HepG2 (cell line): ENCODE measurements around the gene MCF2L. TPM values are rescaled to one million over a fixed set of nuclear protein-coding genes. Genes with fewer than 3 reads are reported as not detected.

Source experiments
- ATAC-seq: fragments of 200-7000 bp; cut with Tn5 transposase; 3 replicates; pipeline ENCODE4 v1.9.1; 2020; ENCODE audit warnings: mild to moderate bottlenecking, moderate library complexity
- BruUV-seq: library from RNA; stranded (reverse); fragments of 400-500 nt; replicated peaks from 2 replicates; lab custom pipeline; 2021; lab: Mats Ljungman, UMichigan
- CTCF ChIA-PET: fragments of 300-600 bp; formaldehyde crosslinking; extraction: SDS; loops from one replicate; lab custom pipeline; 2021; ENCODE audit warnings: low total read pairs, inconsistent platforms, low intra/inter-chr PET ratio; lab: Yijun Ruan, JAX
- POLR2A ChIA-PET: fragments of 350-600 bp; sonication (Branson Sonifier 250); formaldehyde crosslinking; loops from one replicate; lab custom pipeline; 2020; ENCODE audit warnings: antibody characterized with exemption, inconsistent platforms; lab: Yijun Ruan, JAX
- DNase-seq: peaks from one replicate; pipeline ENCODE4 v3.0.0-alpha.2; 2015; ENCODE audit warnings: low spot score
- FAIRE-seq: peaks from 3 replicates; lab custom pipeline; 2011; peaks lifted over from hg19 to GRCh38; lab: Jason Lieb, UNC
- H2AFZ ChIP-seq: one replicate; pipeline ENCODE4 v1.6.1; 2011; ENCODE audit warnings: low read length, inconsistent platforms
- H3K27ac ChIP-seq: fragments of 300-600 bp; 3 replicates; pipeline ENCODE4 v1.8.0; 2011; ENCODE audit warnings: mixed run types, mild to moderate bottlenecking, mixed read lengths, low read length, inconsistent platforms; ENCODE audit not compliant: insufficient read depth; ENCODE audit errors: extremely low read length
- H3K27me3 ChIP-seq, 2 experiments: fragments of 200-600 bp in 1 of 2; 2 replicates in 1 of 2; 3 replicates in 1 of 2; pipeline versions ENCODE4 v1.6.0 to v1.8.0; 2011; ENCODE audit warnings: low read length in 2 of 2, mild to moderate bottlenecking in 2 of 2, moderate library complexity in 2 of 2, inconsistent platforms in 1 of 2; ENCODE audit not compliant: insufficient read depth in 2 of 2, control insufficient read depth in 1 of 2
- H3K36me3 ChIP-seq, 2 experiments: fragments of 200-600 bp in 1 of 2; replicated peaks in 1 of 2; 2 replicates in 1 of 2; 3 replicates in 1 of 2; pipeline versions ENCODE4 v1.5.1 to v1.8.0; 2011; ENCODE audit warnings: low read length in 2 of 2, inconsistent platforms in 1 of 2; ENCODE audit not compliant: insufficient read depth in 2 of 2, control insufficient read depth in 1 of 2
- H3K4me1 ChIP-seq: 2 replicates; pipeline ENCODE4 v1.5.1; 2012; ENCODE audit warnings: low read length, inconsistent platforms; ENCODE audit not compliant: insufficient read depth
- H3K4me2 ChIP-seq: 2 replicates; pipeline ENCODE4 v1.6.0; 2011; ENCODE audit warnings: low read depth, low read length, inconsistent platforms
- H3K4me3 ChIP-seq, 3 experiments: fragments of 200-600 bp in 1 of 3; sonication (generic), shearing (Covaris generic) in 1 of 3; replicated peaks in 1 of 3; 2 replicates each; pipeline ENCODE4 v1.5.1; 2011 to 2016; ENCODE audit warnings: low read length in 3 of 3, inconsistent platforms in 2 of 3, low read depth in 2 of 3, mild to moderate bottlenecking in 2 of 3, control low read depth in 1 of 3, mixed read lengths in 1 of 3; ENCODE audit not compliant: insufficient read depth in 1 of 3
- H3K79me2 ChIP-seq: one replicate; pipeline ENCODE4 v1.6.1; 2011; ENCODE audit warnings: low read length, inconsistent platforms; ENCODE audit not compliant: insufficient read depth
- H3K9ac ChIP-seq: 2 replicates; pipeline ENCODE4 v1.6.0; 2011; ENCODE audit warnings: mild to moderate bottlenecking, low read depth, low read length, inconsistent platforms; ENCODE audit not compliant: insufficient read depth
- H3K9me3 ChIP-seq: 2 replicates; pipeline ENCODE4 v1.5.1; 2012; ENCODE audit warnings: mild to moderate bottlenecking, low read length
- H4K20me1 ChIP-seq: 2 replicates; pipeline ENCODE4 v1.6.0; 2011; ENCODE audit warnings: inconsistent platforms, mild to moderate bottlenecking, low read length, moderate library complexity; ENCODE audit not compliant: insufficient read depth
- KLF15 ChIP-seq: sonication (generic); formaldehyde crosslinking; IDR thresholded peaks from 2 replicates; pipeline ENCODE4 v1.8.1; 2023; ENCODE audit warnings: borderline replicate concordance, mild to moderate bottlenecking, inconsistent platforms, missing genetic modification reagents, mixed read lengths
- MBD4 ChIP-seq: IDR thresholded peaks from 2 replicates; pipeline ENCODE4 v1.6.1; 2012; ENCODE audit warnings: low read length, inconsistent platforms, borderline replicate concordance
- MIER2 ChIP-seq: IDR thresholded peaks from 2 replicates; pipeline ENCODE4 v1.6.1; 2016; ENCODE audit warnings: missing biosample characterization, missing genetic modification reagents
- NFATC3 ChIP-seq: sonication (generic); formaldehyde crosslinking; IDR thresholded peaks from 2 replicates; pipeline ENCODE4 v1.5.1; 2020; ENCODE audit warnings: mild to moderate bottlenecking, missing genetic modification reagents
- ONECUT2 ChIP-seq: sonication (generic); formaldehyde crosslinking; IDR thresholded peaks from 2 replicates; pipeline ENCODE4 v1.4.0; 2020; ENCODE audit warnings: missing genetic modification reagents
- ZNF296 ChIP-seq: sonication (generic); formaldehyde crosslinking; conservative IDR thresholded peaks from 2 replicates; pipeline ENCODE4 v1.5.0; 2020; ENCODE audit warnings: mild to moderate bottlenecking, missing genetic modification reagents
- ZNF335 ChIP-seq: sonication (generic); formaldehyde crosslinking; IDR thresholded peaks from 2 replicates; pipeline ENCODE4 v1.4.0; 2020; ENCODE audit warnings: missing genetic modification reagents
- ZNF343 ChIP-seq: sonication (generic); formaldehyde crosslinking; IDR thresholded peaks from 2 replicates; pipeline ENCODE4 v1.4.0; 2020; ENCODE audit warnings: mild to moderate bottlenecking, missing genetic modification reagents
- ZNF557 ChIP-seq: sonication (generic); formaldehyde crosslinking; IDR thresholded peaks from 2 replicates; pipeline ENCODE4 v1.4.0; 2020; ENCODE audit warnings: missing genetic modification reagents
- ZNF670 ChIP-seq: sonication (generic); formaldehyde crosslinking; IDR thresholded peaks from 2 replicates; pipeline ENCODE4 v1.8.0; 2022; ENCODE audit warnings: mild to moderate bottlenecking, missing genetic modification reagents, borderline replicate concordance
- WGBS: methylation state at CpG from one replicate; pipeline ENCODE4 v1.1.6; 2017; ENCODE audit warnings: low lambda C conversion rate; 5-methylcytosine and 5-hydroxymethylcytosine counted together
- in situ Hi-C: cut with HindIII; loops from 2 replicates; pipeline ENCODE4 v1.10.0; 2017; ENCODE audit warnings: low pct_unique_long_range_greater_than_20kb; ENCODE audit not compliant: extremely low pct_ligation_motif_present
- intact Hi-C: fragments of 100-400 bp; cut with micrococcal nuclease; formaldehyde crosslinking; loops from one replicate; pipeline ENCODE4 v1.10.0; 2022; ENCODE audit not compliant: unreplicated experiment
- polyA plus RNA-seq, 8 experiments: library from polyadenylated mRNA; depleted of rRNA in 3 of 8; stranded (reverse) in 7 of 8; unstranded in 1 of 8; fragments of >200 nt; fragmentation: Illumina TruSeq in 4 of 8; extraction: Trizol in 4 of 8; gene quantifications; 2 replicates each; pipeline versions ENCODE4 v1.2.1 to v1.2.3, GENCODE V29; 2011 to 2016; ENCODE audit warnings: low read depth in 4 of 8, missing spikeins in 1 of 8, mixed read lengths in 1 of 8; ENCODE audit not compliant: insufficient read depth in 1 of 8
- total RNA-seq, 5 experiments: library from RNA; depleted of rRNA; stranded (reverse); fragments of >200 nt; fragmentation: Illumina TruSeq; extraction: Trizol; gene quantifications; 2 replicates each; pipeline ENCODE4 v1.2.3, GENCODE V29; 2016; ENCODE audit warnings: low read depth in 1 of 5
- TF ChIP-seq, protein P1 (sequence below): sonication (generic); formaldehyde crosslinking; IDR thresholded peaks from 2 replicates; pipeline ENCODE4 v1.4.0; 2020; ENCODE audit warnings: mild to moderate bottlenecking, missing genetic modification reagents, borderline replicate concordance
- TF ChIP-seq, protein P2 (sequence below): sonication (generic); formaldehyde crosslinking; IDR thresholded peaks from 2 replicates; pipeline ENCODE4 v1.8.1; 2022; ENCODE audit warnings: mild to moderate bottlenecking, missing genetic modification reagents
- TF ChIP-seq, protein P3 (sequence below): sonication (generic); formaldehyde crosslinking; IDR thresholded peaks from 2 replicates; pipeline ENCODE4 v1.5.1; 2020; ENCODE audit warnings: missing genetic modification reagents, mild to moderate bottlenecking, borderline replicate concordance

MCF2L gene
- total and polyA plus RNA-seq, 2 of the 13 experiments (the other 11 are each of a cell fraction or from before 2014, with no cell fraction given) = 19.4 to 28.4 TPM

DNA sequence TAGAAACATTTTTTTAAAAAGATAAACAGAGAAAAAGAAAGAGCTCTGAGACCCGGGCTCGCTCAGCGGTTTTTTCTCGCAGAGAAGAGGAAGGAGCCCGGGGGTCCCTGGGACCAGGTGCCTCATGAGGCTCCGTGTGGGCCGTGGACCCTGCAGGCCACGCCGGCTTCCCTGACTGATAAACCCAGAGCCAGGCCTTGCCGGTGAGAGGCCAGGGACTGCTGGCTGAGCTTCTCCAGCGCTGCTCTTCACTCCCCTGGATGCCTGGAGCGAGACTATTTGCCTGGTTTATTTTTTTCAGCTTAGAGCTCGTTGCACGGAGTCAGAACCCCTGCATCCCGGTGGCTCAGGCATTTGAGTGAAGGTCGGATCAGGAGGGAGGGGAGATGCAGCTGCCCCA, 83.2 kb downstream of the MCF2L start:
- Histone ChIP-seq H3K27me3 (no peaks in the 10 kb centered on the region), H4K20me1 (no peaks in the 10 kb centered on the region), H2AFZ (no peak overlapping the region), H3K36me3 (peaks cover 5 to 20% of the 10 kb centered on the region in 2 experiments; a peak in 4 of 5 replicates), H3K4me2 (no peak overlapping the region), H3K27ac (no peak overlapping the region), H3K4me3 (no peak overlapping the region), H3K9me3 (no peaks in the 10 kb centered on the region), H3K9ac (no peak overlapping the region), H3K79me2 (no peaks in the 10 kb centered on the region), H3K4me1 (no peaks in the 10 kb centered on the region)
- in situ Hi-C loops (no loop called here), intact Hi-C loops (no loop called here)
- CTCF ChIA-PET = no interaction called here
- FAIRE-seq (no peak), DNase-seq (no peak), ATAC-seq (no peak)
- 92% methylated on average over 16 of the region's 16 CpGs for WGBS
- POLR2A ChIA-PET = no interaction called here
- TF ChIP-seq, protein P1, sequence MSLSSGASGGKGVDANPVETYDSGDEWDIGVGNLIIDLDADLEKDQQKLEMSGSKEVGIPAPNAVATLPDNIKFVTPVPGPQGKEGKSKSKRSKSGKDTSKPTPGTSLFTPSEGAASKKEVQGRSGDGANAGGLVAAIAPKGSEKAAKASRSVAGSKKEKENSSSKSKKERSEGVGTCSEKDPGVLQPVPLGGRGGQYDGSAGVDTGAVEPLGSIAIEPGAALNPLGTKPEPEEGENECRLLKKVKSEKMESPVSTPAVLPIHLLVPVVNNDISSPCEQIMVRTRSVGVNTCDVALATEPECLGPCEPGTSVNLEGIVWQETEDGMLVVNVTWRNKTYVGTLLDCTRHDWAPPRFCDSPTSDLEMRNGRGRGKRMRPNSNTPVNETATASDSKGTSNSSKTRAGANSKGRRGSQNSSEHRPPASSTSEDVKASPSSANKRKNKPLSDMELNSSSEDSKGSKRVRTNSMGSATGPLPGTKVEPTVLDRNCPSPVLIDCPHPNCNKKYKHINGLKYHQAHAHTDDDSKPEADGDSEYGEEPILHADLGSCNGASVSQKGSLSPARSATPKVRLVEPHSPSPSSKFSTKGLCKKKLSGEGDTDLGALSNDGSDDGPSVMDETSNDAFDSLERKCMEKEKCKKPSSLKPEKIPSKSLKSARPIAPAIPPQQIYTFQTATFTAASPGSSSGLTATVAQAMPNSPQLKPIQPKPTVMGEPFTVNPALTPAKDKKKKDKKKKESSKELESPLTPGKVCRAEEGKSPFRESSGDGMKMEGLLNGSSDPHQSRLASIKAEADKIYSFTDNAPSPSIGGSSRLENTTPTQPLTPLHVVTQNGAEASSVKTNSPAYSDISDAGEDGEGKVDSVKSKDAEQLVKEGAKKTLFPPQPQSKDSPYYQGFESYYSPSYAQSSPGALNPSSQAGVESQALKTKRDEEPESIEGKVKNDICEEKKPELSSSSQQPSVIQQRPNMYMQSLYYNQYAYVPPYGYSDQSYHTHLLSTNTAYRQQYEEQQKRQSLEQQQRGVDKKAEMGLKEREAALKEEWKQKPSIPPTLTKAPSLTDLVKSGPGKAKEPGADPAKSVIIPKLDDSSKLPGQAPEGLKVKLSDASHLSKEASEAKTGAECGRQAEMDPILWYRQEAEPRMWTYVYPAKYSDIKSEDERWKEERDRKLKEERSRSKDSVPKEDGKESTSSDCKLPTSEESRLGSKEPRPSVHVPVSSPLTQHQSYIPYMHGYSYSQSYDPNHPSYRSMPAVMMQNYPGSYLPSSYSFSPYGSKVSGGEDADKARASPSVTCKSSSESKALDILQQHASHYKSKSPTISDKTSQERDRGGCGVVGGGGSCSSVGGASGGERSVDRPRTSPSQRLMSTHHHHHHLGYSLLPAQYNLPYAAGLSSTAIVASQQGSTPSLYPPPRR (CRISPR knock-in tag) = no peak
- TF ChIP-seq, protein P2, sequence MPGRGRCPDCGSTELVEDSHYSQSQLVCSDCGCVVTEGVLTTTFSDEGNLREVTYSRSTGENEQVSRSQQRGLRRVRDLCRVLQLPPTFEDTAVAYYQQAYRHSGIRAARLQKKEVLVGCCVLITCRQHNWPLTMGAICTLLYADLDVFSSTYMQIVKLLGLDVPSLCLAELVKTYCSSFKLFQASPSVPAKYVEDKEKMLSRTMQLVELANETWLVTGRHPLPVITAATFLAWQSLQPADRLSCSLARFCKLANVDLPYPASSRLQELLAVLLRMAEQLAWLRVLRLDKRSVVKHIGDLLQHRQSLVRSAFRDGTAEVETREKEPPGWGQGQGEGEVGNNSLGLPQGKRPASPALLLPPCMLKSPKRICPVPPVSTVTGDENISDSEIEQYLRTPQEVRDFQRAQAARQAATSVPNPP (CRISPR knock-in tag) = no peak
- TF ChIP-seq ZNF296 (CRISPR knock-in tag) = no peak
- TF ChIP-seq ZNF557 (CRISPR knock-in tag) = no peak
- TF ChIP-seq KLF15 (CRISPR knock-in tag) = no peak
- no peak for TF ChIP-seq ZNF343 (CRISPR knock-in tag)
- no peak for TF ChIP-seq NFATC3
- TF ChIP-seq ZNF335 (CRISPR knock-in tag) = no peak
- TF ChIP-seq ONECUT2 (CRISPR knock-in tag) = no peak
- TF ChIP-seq ZNF670 (CRISPR knock-in tag) = no peak
- no peak for TF ChIP-seq MBD4
- no peak for TF ChIP-seq MIER2 (CRISPR knock-in tag)
- TF ChIP-seq, protein P3, sequence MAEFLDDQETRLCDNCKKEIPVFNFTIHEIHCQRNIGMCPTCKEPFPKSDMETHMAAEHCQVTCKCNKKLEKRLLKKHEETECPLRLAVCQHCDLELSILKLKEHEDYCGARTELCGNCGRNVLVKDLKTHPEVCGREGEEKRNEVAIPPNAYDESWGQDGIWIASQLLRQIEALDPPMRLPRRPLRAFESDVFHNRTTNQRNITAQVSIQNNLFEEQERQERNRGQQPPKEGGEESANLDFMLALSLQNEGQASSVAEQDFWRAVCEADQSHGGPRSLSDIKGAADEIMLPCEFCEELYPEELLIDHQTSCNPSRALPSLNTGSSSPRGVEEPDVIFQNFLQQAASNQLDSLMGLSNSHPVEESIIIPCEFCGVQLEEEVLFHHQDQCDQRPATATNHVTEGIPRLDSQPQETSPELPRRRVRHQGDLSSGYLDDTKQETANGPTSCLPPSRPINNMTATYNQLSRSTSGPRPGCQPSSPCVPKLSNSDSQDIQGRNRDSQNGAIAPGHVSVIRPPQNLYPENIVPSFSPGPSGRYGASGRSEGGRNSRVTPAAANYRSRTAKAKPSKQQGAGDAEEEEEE = no peak
- BruUV-seq = no TSS peak
